Neural progenitor cell (in vitro differentiated cells): Measurements from ENCODE around the gene PAIP2.

ENCODE experiments used
- EZH2 ChIP-seq: fragments of 200-600 bp; sonication (generic); IDR thresholded peaks from 2 replicates; pipeline ENCODE4 v1.6.1; 2017; ENCODE audit warnings: antibody characterized with exemption, mild to moderate bottlenecking, moderate library complexity
- EZH2phosphoT487 ChIP-seq: fragments of 200-600 bp; sonication (generic); IDR thresholded peaks from 2 replicates; pipeline ENCODE4 v1.6.1; 2017; ENCODE audit warnings: antibody characterized with exemption
- TF ChIP-seq, protein P1 (sequence below): fragments of 200-600 bp; sonication (generic); IDR thresholded peaks from 2 replicates; pipeline ENCODE4 v1.5.1; 2017; ENCODE audit warnings: antibody characterized with exemption, mild to moderate bottlenecking

DNA sequence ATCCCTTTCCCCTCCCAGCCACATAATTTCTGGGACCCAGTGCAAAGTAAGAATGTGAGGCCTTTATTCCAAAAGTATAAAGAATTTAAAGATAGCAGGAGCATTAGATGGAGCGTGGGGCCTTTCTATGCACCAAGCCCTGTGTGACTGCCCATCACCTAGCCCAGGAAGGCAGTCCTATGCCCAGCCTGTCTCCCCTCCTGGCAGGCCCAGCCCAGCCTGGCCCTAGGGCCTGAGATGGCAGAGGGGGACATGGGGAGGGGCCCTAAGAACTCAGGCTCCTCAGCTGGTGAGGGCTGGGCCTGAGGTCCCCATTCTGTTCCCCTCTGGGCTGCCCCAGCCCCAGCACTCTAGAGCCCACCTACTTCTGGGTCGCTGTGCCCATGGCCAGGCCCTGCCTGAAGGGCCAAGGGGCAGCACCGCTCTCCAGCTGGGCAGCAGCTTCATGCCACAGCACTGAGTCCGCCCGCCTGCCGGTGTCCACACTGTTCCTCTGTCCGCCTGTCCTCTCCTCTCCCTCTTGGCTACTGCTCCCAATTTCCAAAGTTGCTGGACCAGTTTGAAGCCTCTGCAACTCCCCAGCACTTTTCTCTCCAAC, 42.4 kb downstream of the PAIP2 start:
- TF ChIP-seq EZH2 (no peak), EZH2phosphoT487 (no peak)
- TF ChIP-seq, protein P1, sequence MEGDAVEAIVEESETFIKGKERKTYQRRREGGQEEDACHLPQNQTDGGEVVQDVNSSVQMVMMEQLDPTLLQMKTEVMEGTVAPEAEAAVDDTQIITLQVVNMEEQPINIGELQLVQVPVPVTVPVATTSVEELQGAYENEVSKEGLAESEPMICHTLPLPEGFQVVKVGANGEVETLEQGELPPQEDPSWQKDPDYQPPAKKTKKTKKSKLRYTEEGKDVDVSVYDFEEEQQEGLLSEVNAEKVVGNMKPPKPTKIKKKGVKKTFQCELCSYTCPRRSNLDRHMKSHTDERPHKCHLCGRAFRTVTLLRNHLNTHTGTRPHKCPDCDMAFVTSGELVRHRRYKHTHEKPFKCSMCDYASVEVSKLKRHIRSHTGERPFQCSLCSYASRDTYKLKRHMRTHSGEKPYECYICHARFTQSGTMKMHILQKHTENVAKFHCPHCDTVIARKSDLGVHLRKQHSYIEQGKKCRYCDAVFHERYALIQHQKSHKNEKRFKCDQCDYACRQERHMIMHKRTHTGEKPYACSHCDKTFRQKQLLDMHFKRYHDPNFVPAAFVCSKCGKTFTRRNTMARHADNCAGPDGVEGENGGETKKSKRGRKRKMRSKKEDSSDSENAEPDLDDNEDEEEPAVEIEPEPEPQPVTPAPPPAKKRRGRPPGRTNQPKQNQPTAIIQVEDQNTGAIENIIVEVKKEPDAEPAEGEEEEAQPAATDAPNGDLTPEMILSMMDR, result no peak
